ENCODE measurements around the gene SYNE1.

Gene SYNE1

GRCh38 chr6:152261179-152261578 lies 376.0 kb downstream of the SYNE1 start:
- no peak for TF ChIP-seq CTCF (IDR thresholded peaks at IDR 0.05; ENCODE audit: low read depth, low read length)
- no peak for DNase-seq
- H3K9me3 ChIP-seq (ENCODE audit: severe bottlenecking): no peaks in the 10 kb centered on the region
- H3K27ac ChIP-seq: no peak overlapping the region
- H3K4me3 ChIP-seq (ENCODE audit: low read depth, low read length): no peak overlapping the region
- H3K27me3 ChIP-seq (ENCODE audit: insufficient read depth, low read depth, severe bottlenecking): no peaks in the 10 kb centered on the region
- no peaks in the 10 kb centered on the region for H3K36me3 ChIP-seq

DNA sequence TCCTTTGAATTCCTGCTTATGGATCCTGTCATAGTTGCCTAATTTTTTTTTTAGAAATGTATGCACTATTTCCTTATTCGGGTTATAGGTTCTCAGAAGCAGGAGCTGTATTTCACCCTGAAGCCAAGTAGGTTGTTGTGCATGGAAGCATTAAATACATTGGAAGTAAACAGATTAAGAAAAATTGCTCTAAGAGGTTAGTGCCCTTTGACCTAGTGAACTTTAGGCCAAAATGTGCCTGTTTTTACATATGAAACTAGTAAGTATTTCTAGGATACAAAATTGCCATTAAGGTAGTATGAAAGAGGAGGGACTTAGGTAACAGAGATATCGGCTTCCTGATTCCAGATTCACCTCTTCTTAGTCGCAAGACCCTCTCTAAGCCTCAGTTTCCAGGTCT lies 377.9 kb downstream of the SYNE1 start:
- H3K27me3 ChIP-seq (ENCODE audit: insufficient read depth, low read depth, severe bottlenecking): no peaks in the 10 kb centered on the region
- no peak overlapping the region for H3K4me3 ChIP-seq (ENCODE audit: low read depth, low read length)
- no peak for DNase-seq
- no peaks in the 10 kb centered on the region for H3K36me3 ChIP-seq
- TF ChIP-seq CTCF (IDR thresholded peaks at IDR 0.05; ENCODE audit: low read depth, low read length): no peak
- H3K9me3 ChIP-seq (ENCODE audit: severe bottlenecking): no peaks in the 10 kb centered on the region
- H3K27ac ChIP-seq: no peak overlapping the region

GRCh38 chr6:152257581-152257980 lies 379.6 kb downstream of the SYNE1 start:
- no peaks in the 10 kb centered on the region for H3K36me3 ChIP-seq
- no peak overlapping the region for H3K27ac ChIP-seq
- H3K27me3 ChIP-seq (ENCODE audit: insufficient read depth, low read depth, severe bottlenecking): no peaks in the 10 kb centered on the region
- no peak for TF ChIP-seq CTCF (IDR thresholded peaks at IDR 0.05; ENCODE audit: low read depth, low read length)
- DNase-seq: no peak
- H3K4me3 ChIP-seq (ENCODE audit: low read depth, low read length): no peak overlapping the region
- H3K9me3 ChIP-seq (ENCODE audit: severe bottlenecking): no peaks in the 10 kb centered on the region

GRCh38 chr6:152250127-152250526 lies 387.0 kb downstream of the SYNE1 start:
- no peak for TF ChIP-seq CTCF (IDR thresholded peaks at IDR 0.05; ENCODE audit: low read depth, low read length)

DNA sequence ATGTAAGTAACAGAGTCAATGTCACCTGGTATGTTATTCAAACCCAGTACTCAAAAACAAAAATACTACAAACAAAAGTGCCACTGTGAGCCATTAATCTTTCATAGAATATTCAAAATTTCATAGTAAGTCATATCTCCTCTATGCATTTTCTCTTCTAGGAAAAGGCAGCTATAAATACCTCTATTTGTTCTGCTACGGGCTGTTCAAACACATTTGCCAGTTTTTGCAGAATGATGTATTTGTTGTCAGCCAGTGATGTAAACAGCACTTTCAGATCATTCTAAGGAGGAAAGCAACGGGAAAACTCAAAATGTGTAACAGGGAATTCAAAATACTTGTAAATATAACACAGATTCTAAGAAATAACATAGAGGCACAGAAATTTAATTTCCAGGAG lies 388.2 kb downstream of the SYNE1 start:
- H3K36me3 ChIP-seq: no peaks in the 10 kb centered on the region
- H3K9me3 ChIP-seq (ENCODE audit: severe bottlenecking): no peaks in the 10 kb centered on the region
- no peaks in the 10 kb centered on the region for H3K27me3 ChIP-seq (ENCODE audit: insufficient read depth, low read depth, severe bottlenecking)
- DNase-seq: no peak
- no peak overlapping the region for H3K4me3 ChIP-seq (ENCODE audit: low read depth, low read length)
- no peak for TF ChIP-seq CTCF (IDR thresholded peaks at IDR 0.05; ENCODE audit: low read depth, low read length)
- no peak overlapping the region for H3K27ac ChIP-seq

More at GRCh38 chr6:152250127-152250526, 387.0 kb downstream of the SYNE1 start:
- Histone ChIP-seq H3K27me3 (ENCODE audit: insufficient read depth, low read depth, severe bottlenecking) (no peaks in the 10 kb centered on the region), H3K4me3 (ENCODE audit: low read depth, low read length) (no peak overlapping the region), H3K9me3 (ENCODE audit: severe bottlenecking) (no peaks in the 10 kb centered on the region), H3K27ac (no peak overlapping the region), H3K36me3 (no peaks in the 10 kb centered on the region)
- no peak for DNase-seq

DNA sequence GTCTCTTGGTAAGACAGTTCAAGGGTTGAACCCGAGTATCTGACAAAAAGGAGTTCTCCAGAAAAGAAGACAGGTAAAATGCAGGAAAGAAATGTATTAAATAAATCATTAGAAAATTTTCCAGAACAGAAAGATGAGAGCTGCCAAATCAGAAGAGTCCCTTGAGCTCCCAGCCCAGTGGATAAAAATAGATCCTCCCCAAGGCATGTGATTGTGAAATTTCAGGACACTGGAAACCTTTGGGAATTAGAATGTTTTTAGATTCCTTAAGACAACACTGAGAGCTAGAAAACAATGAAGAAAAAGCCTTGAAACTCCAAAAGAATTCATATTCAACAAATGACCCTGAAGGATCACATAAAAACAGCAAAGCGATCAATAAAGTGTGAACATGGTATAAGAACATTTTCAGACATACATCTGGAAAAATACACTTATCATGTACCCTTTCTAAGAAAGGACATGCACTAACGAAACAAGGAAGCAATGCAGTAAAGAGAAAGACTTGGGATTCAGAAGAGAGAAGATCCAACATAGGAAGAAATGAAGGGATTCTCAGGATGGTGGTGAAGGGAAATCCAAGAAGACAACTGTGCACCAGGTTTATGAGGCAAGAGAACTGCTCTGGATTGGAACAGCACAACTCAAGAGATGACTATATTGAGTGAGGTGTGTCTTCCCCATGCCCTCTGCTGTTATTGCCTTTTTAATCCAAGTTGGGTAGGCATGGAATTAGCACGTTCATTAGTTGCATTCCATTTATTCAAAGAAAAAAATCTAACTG lies 390.4 kb downstream of the SYNE1 start:
- no peaks in the 10 kb centered on the region for H3K36me3 ChIP-seq
- H3K9me3 ChIP-seq (ENCODE audit: severe bottlenecking): no peaks in the 10 kb centered on the region
- no peak overlapping the region for H3K4me3 ChIP-seq (ENCODE audit: low read depth, low read length)
- no peak overlapping the region for H3K27ac ChIP-seq
- no peaks in the 10 kb centered on the region for H3K27me3 ChIP-seq (ENCODE audit: insufficient read depth, low read depth, severe bottlenecking)
- no peak for DNase-seq
- TF ChIP-seq CTCF (IDR thresholded peaks at IDR 0.05; ENCODE audit: low read depth, low read length): no peak

Measured in WERI-Rb-1 (cell line).